NK-92 treated with Interleukin-12 subunit alpha and Interleukin-12 subunit beta, amount 100 ng/mL, for 24 hours (cell line): Measurements from ENCODE around the gene ATP8B2.

Experiments
- DNase-seq: peaks from one replicate; lab custom pipeline; 2025; lab: John Stamatoyannopoulos, UW

ATP8B2 gene

DNA sequence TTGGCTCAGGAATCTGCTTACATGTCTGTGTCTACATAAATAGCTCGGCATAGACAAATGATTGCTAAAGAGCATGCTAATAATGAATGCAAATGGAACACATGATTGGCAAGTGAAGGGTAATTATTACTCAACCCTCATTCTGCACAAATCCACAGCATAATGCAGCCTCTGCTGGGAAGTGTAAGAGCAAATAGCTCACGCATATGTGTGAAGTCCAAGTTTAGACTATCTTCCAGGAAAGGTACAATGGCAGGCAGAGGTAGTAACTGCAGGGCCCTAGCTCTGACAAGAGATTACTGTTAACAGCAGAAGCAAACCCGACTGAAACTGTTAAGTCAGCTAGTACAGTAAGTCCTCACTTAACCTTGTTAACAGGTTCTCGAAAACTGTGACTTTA lies 72.8 kb downstream of the ATP8B2 start:
- no peak for DNase-seq

DNA sequence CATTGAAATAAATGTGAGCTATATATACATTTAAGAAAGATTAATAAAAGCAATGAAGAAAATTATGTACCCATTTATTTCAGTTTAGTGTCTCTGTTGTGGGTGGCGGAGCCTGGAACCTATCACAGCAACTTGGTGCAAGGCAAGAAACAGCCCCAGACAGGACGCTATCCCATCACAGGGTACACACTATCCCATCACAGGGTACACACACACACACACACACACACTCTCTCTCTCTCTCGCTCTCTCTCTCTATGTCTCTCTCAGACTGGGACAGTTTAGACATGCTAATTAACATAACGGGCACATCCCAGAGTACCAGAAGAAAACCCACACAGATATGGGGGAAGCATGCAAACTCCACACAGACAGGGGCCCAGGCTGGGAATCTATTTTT lies 73.4 kb downstream of the ATP8B2 start:
- no peak for DNase-seq

DNA sequence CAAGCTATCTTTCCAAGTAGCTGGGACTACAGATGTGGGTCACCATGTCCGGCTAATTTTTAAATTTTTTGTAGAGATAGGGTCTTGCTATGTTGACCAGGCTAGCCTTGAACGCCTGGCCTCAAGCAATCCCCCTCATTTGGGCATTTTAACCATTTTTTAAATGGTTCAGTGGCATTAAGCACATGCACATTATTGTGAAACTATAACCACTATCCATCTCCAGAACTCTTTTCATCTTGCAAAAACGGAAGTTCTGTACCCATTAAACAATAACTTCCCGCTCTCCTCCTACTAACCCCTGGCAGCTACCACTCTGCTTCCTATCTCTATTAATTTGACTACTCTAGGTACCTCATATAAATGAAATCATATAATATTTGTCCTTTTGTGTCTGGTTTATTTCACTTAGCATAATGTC lies 75.1 kb downstream of the ATP8B2 start:
- DNase-seq: no peak
